HG03025 (cell line): ENCODE measurements around the gene SLC5A2.
"Not testable (repeated sequence)": the region's sequence is repeated elsewhere in the genome, so short reads cannot be mapped to it uniquely, and the experiment has no call there.

Experiments used
- ATAC-seq: cut with Tn5 transposase; IDR thresholded peaks from one replicate; pipeline ENCODE4 v1.9.1; 2021; ENCODE audit warnings: mild to moderate bottlenecking, moderate library complexity; ENCODE audit not compliant: unreplicated experiment, low FRiP score

Gene SLC5A2

DNA sequence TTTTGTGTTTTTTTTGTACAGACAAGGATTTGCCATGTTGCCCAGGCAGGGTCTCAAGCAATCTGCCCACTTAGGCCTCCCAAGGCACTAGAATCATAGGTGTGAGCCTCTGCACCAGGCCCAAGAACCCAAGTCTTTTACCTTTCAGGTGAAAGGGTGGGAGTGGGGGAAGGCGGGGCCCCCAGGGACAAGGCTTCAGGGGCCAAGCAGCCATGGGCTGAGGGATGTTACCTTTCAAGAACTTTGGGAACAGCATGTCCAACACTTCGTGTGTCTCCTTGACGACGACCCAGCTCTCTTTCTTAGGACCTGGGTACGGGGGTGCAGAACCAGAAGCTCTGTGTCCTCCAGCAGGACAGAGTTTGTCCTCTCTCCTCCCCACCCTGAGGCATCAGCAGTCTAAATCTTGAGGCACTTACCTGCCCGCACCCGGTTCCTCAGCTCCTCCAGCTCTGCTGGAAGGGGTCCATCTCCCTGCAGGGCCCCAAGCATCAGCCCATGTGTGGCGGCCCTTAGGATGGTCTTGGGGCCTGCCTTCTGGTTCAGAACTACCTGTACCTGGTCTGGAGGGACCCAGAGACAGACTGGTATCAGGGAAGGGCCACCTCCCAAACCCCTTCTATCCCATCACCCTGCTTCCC, 9.0 kb downstream of the SLC5A2 start:
- no peak for ATAC-seq

DNA sequence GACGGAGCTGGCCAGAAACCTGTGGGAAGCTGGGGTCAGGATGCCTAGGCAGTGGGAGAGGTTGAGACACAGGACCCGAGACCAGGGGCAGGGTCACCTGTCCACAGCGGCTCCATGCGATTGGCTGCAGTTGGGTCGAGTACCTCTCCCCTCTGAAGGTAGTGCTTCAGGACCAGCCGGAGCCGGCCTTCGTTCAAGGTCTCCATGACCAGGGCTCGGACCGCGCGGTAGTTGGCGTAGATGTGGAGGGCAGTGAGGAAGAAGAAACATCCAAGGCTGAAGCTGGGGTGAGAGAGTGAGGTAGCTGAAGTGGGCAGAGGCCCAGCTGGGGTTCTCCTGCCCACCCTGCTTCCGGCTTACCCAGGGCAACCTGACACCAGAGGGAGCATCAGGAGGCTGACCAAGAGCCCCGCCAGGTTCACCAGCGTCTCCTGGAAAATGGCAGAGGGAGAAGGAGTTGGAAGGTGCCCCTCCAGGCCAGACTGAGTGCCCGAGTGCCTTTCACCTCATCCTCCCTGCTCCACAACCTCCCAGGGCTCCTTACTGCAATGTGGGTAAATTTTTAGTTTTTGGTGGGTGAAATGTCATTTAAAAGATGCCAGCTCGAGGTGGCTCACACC, 10.7 kb downstream of the SLC5A2 start:
- no peak for ATAC-seq

DNA sequence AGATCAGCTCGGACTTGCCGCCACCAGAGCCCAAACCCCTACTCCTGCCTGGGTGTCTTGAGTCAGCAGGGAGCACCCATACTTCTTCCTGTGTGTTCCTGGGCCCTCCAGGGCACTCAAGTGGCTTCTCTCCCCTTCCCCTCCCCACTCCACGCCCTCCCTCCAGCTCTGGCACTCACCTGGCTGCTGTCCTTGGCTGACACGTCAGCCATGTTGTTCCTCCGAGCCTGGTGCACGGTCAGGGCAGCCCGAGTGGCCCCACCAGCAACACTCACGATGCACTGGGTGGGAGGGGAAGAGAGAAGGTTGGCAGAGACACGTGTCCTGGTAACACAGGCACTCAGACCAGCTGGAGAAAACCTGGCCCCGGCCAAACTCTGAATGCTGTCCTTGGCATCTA, 13.7 kb downstream of the SLC5A2 start:
- no peak for ATAC-seq

DNA sequence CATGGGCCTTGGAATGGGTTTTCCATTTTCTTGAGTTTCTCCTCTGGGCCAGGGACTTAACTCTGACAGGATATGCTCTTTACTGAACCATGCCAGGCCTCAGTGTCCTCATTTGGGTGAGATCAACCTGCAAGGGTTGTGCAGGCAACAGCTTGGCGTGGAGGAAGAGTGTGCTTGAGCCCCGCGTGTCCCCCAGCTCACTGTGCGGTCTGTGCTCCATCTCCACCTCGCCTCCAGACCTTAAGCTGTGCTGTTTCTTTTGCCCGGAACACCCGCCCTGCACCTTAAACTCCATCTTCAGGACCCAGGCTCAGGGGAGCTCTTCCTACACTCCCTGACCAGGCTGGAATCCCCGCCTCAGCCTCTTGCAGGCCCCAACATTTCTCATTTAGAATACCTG, 15.6 kb downstream of the SLC5A2 start:
- ATAC-seq = no peak

DNA sequence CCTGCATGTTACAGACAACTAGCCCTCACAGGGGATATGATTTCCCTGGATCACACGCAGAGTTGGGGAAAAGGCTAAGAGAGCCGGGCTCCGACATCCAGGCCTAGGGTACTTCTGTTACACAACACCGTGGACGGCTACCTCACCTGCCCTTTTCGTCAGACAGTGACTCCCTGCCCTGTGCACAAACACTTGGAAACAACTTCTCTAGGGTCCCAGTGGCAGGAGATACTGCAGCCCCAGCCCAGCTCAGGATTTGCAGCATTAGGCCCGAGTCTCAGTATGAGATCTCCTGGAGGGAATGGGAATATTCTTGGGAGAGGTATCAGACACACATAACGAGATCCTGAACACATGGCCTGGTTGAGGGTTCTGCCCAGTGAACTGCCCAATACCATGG, 17.0 kb downstream of the SLC5A2 start:
- ATAC-seq = no peak

DNA sequence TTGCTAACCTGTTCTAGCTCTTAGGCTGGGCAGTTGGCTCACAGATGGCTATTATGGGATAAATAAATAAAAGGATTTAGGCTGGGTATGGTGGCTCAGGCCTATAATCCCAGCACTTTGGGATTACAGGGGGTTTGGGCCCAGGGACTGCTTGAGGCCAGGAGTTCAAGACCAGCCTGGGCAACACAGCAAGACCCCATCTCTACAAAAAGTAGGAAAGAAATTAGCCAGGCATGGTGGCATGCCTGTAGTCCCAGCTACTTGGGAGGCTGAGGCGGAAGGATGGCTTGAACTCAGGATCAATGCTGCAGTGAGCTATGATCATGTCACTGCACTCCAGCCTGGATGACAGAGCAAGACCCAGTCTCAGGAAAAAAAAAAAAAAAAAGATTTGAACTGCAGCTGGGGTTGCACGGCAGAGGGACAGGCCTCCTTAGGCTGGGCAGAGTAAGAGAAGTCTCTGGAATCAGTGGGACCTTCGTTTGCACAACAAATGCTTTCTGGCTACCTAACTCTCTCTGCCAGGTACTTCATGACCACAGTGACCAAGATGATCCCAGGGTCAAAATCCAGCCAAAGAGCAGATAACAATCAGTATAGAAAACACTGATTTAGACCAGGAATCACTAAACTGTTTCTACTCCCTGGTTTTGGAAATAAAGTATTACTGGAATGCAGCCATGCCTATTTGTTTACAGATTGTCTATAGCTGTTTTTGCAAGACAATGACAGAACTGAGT, 18.5 kb downstream of the SLC5A2 start:
- no peak for ATAC-seq

DNA sequence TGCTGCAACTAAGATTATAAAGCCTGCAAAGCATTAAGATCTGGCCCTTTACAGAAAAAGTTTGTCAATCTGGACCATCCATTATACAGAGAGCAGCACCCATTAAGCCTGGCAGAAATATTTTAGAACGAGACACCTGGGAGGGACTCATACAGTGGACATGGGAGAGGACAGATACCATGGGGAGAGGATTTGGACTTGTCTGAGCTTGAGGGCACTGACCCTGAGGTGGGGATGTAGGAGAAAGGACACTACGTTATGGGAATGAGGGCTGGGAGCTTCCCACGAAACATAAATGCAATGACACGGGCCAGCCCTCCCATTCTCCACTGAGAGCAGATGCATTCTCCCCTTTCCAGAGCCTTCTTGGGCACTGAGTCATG, 19.0 kb downstream of the SLC5A2 start:
- no peak for ATAC-seq

DNA sequence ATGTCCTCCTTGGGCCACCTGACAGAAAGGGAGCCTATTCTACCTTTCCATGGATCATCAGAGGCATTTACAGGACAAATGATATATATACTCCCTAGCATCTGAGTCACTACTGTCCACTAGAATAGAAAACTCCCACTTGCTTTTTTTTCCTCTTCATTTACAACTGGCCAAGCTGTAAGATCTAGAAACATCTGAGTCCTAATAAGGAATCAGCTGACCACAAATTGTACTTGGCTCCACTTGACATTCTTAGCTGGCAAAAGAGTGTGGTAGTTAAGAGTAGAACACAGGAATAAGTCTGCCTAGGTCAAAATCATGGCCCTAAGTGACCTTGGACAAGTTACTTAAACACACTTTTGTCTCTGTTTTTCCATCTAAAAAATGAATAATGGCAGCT, 20.1 kb downstream of the SLC5A2 start:
- no peak for ATAC-seq

DNA sequence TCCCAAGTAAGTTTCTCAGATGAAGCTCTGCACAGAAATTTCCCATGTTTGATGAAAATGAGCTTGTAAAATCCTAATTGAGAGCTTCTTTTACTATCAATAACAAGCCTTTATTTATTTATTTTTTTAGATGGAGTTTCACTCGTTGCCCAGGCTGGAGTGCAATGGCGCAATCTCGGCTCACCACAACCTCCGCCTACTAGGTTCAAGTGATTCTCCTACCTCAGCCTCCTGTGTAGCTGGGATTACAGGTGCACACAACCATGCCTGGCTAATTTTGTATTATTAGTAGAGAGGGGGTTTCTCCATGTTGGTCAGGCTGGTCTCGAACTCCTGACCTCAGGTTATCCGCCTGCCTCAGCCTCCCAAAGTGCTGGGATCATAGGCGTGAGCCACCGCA, 20.6 kb downstream of the SLC5A2 start:
- not testable (repeated sequence) for ATAC-seq

DNA sequence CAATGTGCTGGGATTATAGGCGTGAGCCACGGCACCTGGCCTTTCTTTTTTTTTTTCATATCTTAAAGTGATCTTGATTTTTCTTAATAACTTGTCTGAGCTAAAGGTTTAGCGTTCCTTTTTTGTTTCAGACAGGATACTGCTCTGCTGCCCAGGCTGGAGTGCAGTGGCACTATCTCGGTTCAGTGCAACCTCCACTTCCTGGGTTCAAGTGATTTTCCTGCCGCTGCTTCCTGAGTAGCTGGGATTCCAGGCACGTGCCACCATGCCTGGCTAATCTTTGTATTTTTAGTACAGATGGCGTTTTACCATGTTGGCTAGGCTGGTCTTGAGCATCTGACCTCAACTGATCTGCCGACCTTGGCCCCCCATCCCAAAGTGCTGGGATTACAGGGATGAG, 21.2 kb downstream of the SLC5A2 start:
- no peak for ATAC-seq

DNA sequence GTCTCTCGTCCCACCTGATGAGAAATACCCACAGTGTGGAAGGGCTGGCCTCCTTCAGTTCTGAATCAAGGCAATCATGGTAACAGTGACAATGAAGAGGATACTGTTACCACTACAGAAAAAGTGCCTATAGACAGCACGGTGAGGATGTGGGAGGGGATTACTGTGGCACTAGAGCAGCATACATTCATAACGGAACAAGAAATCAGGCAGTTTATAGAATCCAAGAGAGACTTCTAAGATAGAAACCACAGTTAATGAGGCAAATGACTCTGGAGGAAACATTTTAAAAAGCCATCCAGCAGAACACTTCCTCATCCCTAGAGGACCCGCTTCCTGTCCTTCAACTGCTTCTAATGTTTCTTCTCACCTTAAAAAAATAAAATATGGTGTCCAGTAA, 22.6 kb downstream of the SLC5A2 start:
- no peak for ATAC-seq

DNA sequence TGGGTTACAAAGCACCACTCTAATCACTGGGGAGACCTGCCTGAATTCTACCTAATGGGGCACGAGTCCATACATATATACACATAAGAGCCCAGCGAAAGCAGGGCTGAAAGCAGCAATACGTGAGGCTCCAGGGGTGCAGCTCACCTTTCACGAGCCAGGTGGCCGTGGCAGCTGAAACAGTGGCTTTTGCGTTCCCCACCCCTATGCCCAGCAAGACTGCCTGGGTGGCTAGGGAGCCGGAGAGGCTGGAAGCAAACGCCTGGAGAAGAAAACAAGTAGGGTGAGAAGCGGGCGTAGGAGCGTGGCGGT, 24.6 kb downstream of the SLC5A2 start:
- ATAC-seq = no peak

DNA sequence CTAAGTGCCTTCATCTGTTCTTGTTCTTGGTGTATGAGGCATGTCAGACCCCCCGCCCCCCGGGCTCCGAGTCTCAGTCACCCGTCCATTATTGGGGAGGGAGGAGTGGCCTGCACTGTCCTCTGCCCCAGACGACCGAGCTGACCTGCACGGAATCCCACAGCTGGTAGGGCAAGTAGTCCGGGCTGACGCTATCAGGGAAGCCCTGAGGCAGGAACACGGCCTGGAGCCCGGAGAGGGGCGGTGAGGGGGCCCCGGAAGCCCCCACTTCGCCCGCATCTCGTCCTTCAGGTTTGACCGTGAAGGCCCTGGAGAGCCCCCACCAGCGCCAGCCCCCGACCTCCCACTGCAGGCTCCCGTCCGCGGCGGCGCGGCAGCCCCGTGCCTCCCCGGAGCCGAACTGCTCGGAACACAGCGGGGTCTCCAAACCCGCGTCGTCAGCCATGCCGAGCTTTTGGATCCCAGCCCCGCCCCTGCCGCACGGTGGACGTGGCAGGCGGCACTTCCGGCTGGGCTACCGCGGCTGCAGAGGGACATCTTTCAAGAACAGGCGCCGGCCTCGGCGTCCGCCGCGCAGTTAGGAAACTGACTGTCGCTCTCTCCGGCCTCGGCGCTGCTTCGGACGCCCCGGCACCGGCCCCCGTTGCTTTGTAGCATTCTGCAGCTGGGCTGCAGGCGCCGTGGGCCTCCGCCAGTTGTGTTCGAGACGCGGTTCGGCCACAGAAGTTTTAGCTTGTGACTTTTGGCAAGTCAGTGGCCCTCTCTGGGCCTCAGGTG, 25.2 kb downstream of the SLC5A2 start, which contains the start of gene RUSF1:
Gene RUSF1, minus strand, starts transcription at position 463 of the 777 bp plus-strand sequence. Its CDS starts 18 bp downstream, at position 445.
- ATAC-seq = peak; percentile 72

DNA sequence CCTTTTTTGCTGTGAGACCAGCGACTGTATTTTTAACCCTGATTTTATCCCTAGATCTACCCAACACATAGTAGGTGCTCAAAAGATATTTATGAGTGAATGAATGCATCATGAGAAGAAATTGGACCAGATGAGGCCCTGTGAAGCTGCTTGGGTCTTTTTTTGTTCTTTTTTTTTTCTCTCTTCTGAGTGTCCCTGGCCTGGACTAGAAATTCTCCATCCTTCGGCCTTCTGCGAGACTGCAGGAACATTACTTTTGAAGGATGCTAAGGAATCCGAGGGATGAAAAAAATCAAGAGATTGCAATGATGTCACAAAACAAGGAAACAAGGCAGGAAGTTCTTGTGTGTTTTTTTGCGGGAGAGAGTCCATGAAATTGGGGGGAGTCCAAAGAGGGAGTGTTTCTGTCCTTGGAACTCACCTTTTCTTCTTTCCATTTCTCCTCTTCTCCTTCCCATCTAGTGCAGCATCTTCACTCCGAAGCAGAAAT, 25.8 kb downstream of the SLC5A2 start:
- no peak for ATAC-seq

DNA sequence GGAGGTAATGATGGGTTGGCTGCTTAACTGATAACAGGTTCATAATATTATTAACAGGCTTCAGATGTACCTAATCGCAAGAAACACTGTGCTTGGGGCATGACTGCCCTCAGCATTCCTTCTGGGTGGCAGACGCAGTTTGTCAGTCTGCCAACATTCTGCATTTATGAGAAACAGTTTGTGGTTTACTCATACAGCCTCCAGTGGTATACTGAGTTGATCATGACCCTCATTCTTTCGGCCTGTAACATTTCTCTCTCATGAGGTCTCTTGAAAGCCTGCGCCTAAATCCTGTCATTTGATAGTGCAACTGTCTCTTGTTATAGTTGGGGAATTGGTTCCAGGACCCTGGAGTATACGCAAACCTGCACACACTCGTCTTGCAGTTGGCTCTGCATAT, 30.2 kb downstream of the SLC5A2 start:
- no peak for ATAC-seq

DNA sequence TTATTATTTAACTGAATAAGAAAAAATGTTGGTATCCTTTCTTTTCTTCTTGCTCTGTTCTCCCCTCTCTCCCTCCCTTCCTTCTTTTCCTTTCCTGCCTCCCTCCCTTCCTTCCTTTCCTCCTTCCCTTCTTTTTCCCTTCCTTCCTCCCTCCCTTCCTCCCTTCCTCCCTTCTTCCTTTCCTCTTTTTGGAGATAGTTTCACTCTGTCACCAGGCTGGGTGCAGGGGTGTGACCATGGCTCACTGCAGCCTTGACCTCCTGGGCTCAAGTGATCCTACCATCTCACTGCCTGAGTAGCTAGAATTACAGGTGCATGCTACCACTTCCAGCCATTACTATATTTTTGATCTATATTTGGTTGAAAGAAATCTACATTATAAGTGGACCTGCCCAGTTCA, 31.0 kb downstream of the SLC5A2 start:
- ATAC-seq = no peak

DNA sequence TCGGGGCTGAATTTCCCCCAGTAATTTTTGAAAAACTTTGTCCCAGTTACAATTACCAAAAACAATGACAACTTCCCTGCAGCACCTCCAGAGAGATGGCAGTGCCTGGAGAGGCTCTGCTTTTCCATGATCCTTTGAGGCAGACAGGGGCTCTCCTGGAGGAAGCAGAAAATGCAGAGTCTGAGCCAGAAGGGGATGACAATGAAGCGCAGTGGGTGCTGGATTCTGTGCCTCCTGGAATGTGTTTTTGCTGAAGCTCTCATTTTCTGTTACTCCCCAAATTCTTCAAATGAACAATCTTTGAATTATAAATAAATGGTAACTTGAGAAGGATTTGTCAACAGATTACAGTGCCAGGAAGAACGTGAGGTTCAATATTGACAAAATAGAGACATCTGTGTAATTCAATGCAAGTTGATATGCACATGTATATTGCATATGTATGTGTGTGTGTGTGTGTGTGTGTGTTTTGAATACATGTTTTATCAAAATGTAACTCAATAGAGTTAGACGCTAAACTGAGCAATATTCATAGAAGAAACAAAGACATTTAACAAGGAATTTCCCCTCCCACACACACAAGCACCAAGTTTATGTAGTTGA, 35.0 kb downstream of the SLC5A2 start:
- no peak for ATAC-seq

DNA sequence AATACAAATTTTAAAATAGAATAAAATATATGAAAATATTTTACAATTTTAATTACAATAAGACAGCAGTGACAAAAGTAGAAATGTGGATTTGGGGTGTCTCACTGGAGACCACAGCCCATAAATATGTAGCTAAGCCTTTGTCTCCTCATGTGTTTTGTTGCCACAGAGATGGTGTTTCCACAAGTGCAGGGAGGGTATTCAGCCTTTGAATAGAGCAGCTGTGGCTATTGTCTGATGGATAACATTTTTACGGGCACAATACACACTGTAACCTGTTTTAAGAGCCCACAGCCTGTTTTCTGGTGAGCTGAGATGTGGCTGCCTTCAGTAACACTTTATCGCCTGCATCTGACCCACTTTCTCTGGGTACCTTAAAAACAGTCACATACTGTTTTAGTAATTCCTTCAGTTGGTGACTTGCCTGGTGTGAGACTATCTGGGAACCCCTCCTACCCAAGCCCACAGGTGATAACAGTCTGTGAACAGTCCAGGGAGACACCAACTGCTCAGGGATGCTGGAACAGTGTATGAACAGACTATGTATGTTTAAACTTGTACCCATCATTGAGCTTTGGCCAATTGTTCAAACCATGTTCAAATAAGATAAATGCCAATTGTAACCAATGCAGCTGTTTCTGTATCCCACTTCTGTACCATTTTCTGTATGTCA, 37.0 kb downstream of the SLC5A2 start:
- no peak for ATAC-seq

DNA sequence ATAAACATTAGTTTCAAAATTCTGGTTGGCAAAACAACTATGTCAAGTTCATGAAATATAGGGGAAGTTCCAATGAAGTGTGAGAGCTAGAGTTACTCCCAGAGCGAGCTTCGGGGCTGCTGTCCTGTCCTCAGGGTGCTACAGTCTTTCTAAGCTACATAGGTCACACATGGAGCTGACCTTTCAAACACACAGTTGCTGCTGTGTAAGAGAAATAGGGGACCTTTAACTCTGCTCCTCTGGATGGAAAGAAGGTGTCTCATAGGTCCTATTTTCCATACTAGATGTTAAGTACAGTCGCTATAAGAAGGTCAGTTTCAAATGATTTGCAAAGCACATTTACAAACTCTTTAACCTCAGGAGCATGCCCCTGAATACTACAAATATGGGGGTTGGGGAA, 38.4 kb downstream of the SLC5A2 start:
- ATAC-seq = no peak

DNA sequence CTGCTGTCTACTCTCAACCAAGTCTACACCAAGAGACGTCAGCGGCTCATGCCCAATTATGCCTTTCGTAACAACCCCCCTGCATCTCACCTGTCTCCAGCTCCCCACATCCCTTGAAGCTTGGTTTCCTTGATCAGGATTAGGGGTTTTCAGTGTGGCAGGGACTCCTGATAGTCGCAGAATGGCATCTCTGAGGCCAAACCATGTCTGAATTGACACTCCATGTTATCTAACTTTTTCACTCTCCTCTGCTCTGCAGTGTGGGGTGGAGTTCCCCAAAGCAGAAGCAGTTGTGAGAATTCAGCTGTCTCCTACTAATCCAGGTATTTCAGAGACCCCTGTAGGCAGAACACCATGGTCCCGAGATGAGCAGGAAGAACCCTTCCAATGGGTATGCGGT, 39.1 kb downstream of the SLC5A2 start:
- no peak for ATAC-seq
